Skeletal muscle satellite cell (primary cell): ENCODE data around the gene CCDC171.
A peak's percentile ranks its signal among the peaks of the same experiment; 100 is the strongest.

Source experiments
- H3K27me3 ChIP-seq: 2 replicates; pipeline ENCODE4 v1.7.0; 2013; ENCODE audit warnings: low read length; ENCODE audit not compliant: control insufficient read depth, insufficient read depth
- H3K36me3 ChIP-seq: 2 replicates; pipeline ENCODE4 v1.7.0; 2013; ENCODE audit warnings: mild to moderate bottlenecking, control low read depth, low read length; ENCODE audit not compliant: insufficient read depth
- H3K4me1 ChIP-seq: 2 replicates; pipeline ENCODE4 v1.7.0; 2013; ENCODE audit warnings: low read length; ENCODE audit not compliant: control insufficient read depth, insufficient read depth
- H3K4me2 ChIP-seq: 2 replicates; pipeline ENCODE4 v1.7.0; 2013; ENCODE audit warnings: mild to moderate bottlenecking, low read length
- H3K4me3 ChIP-seq: 2 replicates; pipeline ENCODE4 v1.7.0; 2013; ENCODE audit warnings: low read length
- H3K9ac ChIP-seq: 2 replicates; pipeline ENCODE4 v1.7.0; 2013; ENCODE audit warnings: mild to moderate bottlenecking, low read depth, low read length, moderate library complexity
- H3K9me3 ChIP-seq: replicated peaks from 2 replicates; pipeline ENCODE4 v1.7.0; 2013; ENCODE audit warnings: mild to moderate bottlenecking, control low read depth, low read length

The CCDC171 gene

DNA sequence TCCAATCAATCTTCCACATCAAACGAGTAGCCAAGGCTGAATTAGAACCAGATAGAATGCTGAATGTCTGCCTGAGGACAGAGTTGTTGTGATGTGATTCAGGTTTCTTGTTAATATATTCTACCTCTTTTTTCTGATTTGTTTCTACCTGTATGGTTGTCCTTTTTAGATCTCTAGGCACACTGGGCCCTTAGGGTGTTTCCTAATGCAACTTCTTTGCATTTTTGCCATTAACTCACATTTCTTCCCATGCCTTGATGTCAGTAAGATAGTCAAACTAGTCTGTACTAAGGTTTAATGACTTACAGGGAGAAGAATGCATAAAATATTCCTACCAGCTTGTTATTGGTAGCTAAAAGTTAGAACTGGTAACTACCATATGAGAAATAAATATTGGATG is 413.6 kb downstream of the CCDC171 start:
- Histone ChIP-seq H3K4me3 (no peak overlapping the region), H3K9ac (no peak overlapping the region), H3K27me3 (no peaks in the 10 kb centered on the region), H3K9me3 (no peaks in the 10 kb centered on the region), H3K4me2 (no peak overlapping the region), H3K36me3 (no peaks in the 10 kb centered on the region), H3K4me1 (no peaks in the 10 kb centered on the region)

- no peak overlapping the region for H3K4me2 ChIP-seq
- H3K27me3 ChIP-seq, result no peaks in the 10 kb centered on the region
- H3K9me3 ChIP-seq, result no peaks in the 10 kb centered on the region
- H3K4me3 ChIP-seq, result no peak overlapping the region
- H3K9ac ChIP-seq, result no peak overlapping the region
- no peaks in the 10 kb centered on the region for H3K36me3 ChIP-seq
- H3K4me1 ChIP-seq, result no peaks in the 10 kb centered on the region
These were observed 414.2 kb downstream of the CCDC171 start for GRCh38 chr9:15967068-15967467.

DNA sequence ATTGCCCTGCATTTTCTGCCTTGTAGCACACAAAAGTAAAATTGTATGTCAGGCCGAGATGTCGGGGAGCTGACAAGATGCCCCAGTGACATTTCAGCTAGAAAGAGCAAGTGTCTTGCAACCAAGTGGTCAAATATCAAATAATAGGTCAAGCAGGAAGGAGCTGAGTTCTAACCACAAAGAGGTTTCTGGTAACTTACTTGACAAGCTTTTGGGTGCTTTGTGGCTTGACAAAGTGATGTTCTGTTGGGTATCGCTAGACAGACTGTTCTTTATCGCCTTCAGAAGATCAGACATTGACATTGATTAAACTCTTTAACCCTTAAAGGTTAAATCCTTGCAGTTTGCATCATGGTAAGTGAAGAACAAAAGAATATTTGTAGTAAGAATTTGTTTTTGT is 419.9 kb downstream of the CCDC171 start:
- H3K4me3 ChIP-seq, result no peak overlapping the region
- no peaks in the 10 kb centered on the region for H3K36me3 ChIP-seq
- H3K27me3 ChIP-seq, result no peaks in the 10 kb centered on the region
- no peak overlapping the region for H3K9ac ChIP-seq
- no peaks in the 10 kb centered on the region for H3K9me3 ChIP-seq
- H3K4me2 ChIP-seq, result no peak overlapping the region
- H3K4me1 ChIP-seq, result no peaks in the 10 kb centered on the region

DNA sequence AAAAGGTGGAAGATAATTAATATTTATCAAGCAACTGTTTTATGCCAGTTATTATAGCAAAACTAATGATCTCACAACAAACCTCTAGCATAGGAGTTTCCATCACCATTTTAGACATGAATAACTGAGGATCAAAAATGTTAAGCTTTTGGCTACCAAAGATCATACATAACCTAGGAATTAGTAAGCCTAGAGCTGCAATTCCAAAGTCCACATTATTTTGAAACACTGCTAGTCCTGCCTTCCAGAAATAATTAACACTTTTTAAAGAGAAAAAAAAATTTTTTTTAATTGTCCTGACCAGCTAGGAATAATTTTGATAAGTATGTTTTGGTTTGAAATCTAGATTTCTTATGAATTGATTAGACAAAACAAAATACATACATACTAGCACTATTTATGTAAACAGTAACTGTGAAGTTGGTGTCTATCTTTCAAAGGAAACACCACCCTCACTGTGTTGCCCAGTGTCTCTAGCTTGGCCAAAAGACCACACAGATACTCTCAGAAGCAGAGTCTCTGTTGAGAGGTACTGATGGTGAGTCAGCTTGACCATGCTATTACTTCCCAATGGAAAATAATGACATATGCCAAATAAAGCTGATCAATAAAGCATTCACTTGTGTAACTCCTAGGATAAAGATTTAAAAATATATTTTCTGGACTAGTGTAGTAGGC is 422.4 kb downstream of the CCDC171 start:
- H3K36me3 ChIP-seq, result no peaks in the 10 kb centered on the region

DNA sequence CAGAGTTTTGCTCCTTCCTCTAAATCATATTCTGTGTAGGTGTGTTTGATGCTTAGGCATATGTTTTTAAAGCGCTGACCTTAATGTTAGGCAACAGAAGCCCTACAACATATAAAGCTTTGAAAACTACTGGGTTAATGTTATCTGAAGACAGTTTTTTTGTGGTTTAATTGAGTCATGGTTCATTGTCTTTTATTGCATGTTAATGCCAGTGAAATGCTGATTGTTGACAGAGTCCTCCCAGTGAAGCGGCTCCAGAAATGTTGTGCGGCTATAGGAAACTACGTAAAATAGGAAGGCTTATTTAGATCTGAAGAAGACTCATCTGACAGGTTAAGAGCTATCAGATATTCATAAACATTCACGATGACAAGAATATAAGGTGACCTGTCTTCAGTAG is 424.6 kb downstream of the CCDC171 start:
- Histone ChIP-seq H3K9ac (no peak overlapping the region), H3K9me3 (no peaks in the 10 kb centered on the region), H3K27me3 (no peaks in the 10 kb centered on the region), H3K36me3 (no peaks in the 10 kb centered on the region), H3K4me3 (no peak overlapping the region), H3K4me2 (no peak overlapping the region), H3K4me1 (no peaks in the 10 kb centered on the region)

More for the DNA sequence above, 422.4 kb downstream of the CCDC171 start:
- H3K4me1 ChIP-seq, result no peaks in the 10 kb centered on the region
- H3K4me2 ChIP-seq, result no peak overlapping the region
- H3K27me3 ChIP-seq, result no peaks in the 10 kb centered on the region
- no peaks in the 10 kb centered on the region for H3K9me3 ChIP-seq
- H3K4me3 ChIP-seq, result no peak overlapping the region
- no peak overlapping the region for H3K9ac ChIP-seq

- Histone ChIP-seq H3K9me3 (no peaks in the 10 kb centered on the region), H3K4me1 (no peaks in the 10 kb centered on the region), H3K4me2 (no peak overlapping the region), H3K4me3 (no peak overlapping the region), H3K27me3 (no peaks in the 10 kb centered on the region), H3K36me3 (no peaks in the 10 kb centered on the region), H3K9ac (no peak overlapping the region)
These were observed 429.3 kb downstream of the CCDC171 start for GRCh38 chr9:15982182-15982581.

GRCh38 chr9:15999422-16000339 is 446.8 kb downstream of the CCDC171 start:
- H3K27me3 ChIP-seq, result no peaks in the 10 kb centered on the region
- H3K9me3 ChIP-seq, result no peaks in the 10 kb centered on the region
- no peaks in the 10 kb centered on the region for H3K36me3 ChIP-seq
- peak overlapping the region; percentile 56 for H3K4me3 ChIP-seq
- H3K4me1 ChIP-seq, result peaks cover 47% of the 10 kb centered on the region
- H3K9ac ChIP-seq, result peak overlapping the region; percentile 66
- peak overlapping the region; percentile 71 for H3K4me2 ChIP-seq

DNA sequence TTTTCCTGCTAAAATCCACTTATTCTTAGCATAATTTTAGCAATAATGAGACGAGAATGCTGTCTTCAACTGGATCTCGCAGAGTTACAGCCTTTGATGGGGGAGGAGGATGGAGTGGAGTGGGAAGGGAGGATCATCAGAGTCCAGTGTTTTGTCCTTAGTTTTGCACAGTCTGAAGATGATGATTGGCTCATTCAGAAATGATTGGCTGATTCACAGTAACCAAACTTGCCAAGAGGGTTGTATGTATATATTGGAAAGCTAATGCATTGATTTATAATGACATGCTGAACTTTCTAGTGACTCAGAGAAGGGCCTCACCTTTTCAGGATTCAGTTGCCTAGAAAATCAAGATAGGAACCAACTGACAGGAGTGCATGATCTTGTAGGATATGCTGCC is 448.0 kb downstream of the CCDC171 start:
- Histone ChIP-seq H3K36me3 (no peaks in the 10 kb centered on the region), H3K4me3 (no peak overlapping the region), H3K9ac (peak overlapping the region; percentile 66), H3K9me3 (no peaks in the 10 kb centered on the region), H3K4me1 (peaks cover 47% of the 10 kb centered on the region), H3K4me2 (no peak overlapping the region), H3K27me3 (no peaks in the 10 kb centered on the region)

- Histone ChIP-seq H3K4me3 (no peak overlapping the region), H3K4me2 (no peak overlapping the region), H3K4me1 (peaks cover 47% of the 10 kb centered on the region), H3K27me3 (no peaks in the 10 kb centered on the region), H3K9me3 (no peaks in the 10 kb centered on the region), H3K9ac (no peak overlapping the region), H3K36me3 (no peaks in the 10 kb centered on the region)
These were observed 449.0 kb downstream of the CCDC171 start for GRCh38 chr9:16001856-16002255.

DNA sequence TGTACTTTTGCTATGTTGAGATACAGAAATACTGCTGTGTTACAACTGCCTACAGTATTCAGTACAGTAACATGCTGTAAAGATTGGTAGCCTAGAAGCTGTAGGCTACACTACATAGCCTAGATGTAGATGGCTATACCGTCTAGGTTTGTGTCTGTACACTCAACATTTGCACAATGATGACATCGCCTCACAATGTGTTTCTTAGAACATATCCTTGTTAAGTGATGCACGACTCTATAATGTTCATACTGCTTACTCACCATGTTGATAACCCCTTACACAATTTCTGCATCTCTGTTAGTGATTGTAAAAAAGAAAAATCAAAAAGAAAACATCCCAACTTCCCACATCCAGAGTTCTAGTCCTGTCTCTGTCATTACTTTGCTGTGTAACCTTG is 450.0 kb downstream of the CCDC171 start:
- H3K4me2 ChIP-seq, result no peak overlapping the region
- H3K27me3 ChIP-seq, result no peaks in the 10 kb centered on the region
- no peaks in the 10 kb centered on the region for H3K36me3 ChIP-seq
- H3K9me3 ChIP-seq, result no peaks in the 10 kb centered on the region
- no peak overlapping the region for H3K9ac ChIP-seq
- H3K4me3 ChIP-seq, result no peak overlapping the region
- peaks cover 47% of the 10 kb centered on the region for H3K4me1 ChIP-seq

- no peak overlapping the region for H3K9ac ChIP-seq
- no peaks in the 10 kb centered on the region for H3K27me3 ChIP-seq
- no peak overlapping the region for H3K4me2 ChIP-seq
- H3K36me3 ChIP-seq, result no peaks in the 10 kb centered on the region
- H3K4me1 ChIP-seq, result peaks cover 44% of the 10 kb centered on the region
- H3K4me3 ChIP-seq, result no peak overlapping the region
- no peaks in the 10 kb centered on the region for H3K9me3 ChIP-seq
These were observed 450.9 kb downstream of the CCDC171 start for GRCh38 chr9:16003785-16004184.
